ENCODE results near the gene RETREG2. TPM values are rescaled to one million over a fixed set of nuclear protein-coding genes. Genes with fewer than 3 reads are reported as not detected.

The RETREG2 gene
- total RNA-seq, 1 donor = 108 TPM

DNA sequence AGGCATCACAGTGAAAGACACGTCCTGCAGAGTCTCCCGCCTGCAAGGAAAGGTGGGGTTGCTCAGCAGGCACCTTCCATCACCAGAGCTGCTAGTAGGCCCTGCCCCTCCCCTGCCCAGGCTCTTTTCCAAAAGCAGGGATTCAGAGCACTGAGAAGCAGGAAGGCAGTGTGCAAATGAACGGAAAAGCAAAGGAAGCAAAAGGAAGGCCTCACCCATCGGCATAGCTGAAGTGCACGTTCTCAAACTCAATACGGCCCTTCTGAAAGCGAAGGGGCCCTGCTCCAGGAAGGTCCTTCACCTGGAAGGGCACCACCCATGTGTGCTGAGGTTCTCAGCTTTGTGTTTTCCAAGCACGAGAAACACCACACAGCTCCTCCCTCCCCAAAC is 34.9 kb downstream of the RETREG2 start:
- DNase-seq (ENCODE audit: low read depth in 2 of 3, low spot score in 2 of 3) = no peak

GRCh38 chr2:219213486-219214071 is 35.5 kb downstream of the RETREG2 start:
- DNase-seq (ENCODE audit: low read depth in 2 of 3, low spot score in 2 of 3) = no peak

DNA sequence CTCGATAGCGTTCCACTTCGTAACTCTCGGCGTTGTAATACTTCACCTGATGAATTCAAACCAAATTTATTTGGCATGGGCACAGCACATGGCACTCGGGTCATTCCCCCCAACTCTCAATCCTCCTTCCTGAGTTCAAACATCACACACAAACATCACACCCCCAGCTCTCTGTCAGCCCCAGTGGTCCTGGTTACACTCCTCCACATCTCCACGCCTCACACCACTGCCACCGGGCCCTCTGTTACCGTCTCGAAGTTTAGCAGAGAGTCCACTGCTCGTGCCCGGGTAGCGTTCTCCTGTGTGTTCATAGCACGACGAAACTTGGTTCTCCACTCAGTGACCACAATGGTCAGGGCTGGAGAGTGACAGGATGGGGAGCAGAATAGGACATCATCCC is 36.1 kb downstream of the RETREG2 start:
- DNase-seq (ENCODE audit: low read depth in 2 of 3, low spot score in 2 of 3) = no peak

- no peak for DNase-seq (ENCODE audit: low read depth in 2 of 3, low spot score in 2 of 3)
Observed at GRCh38 chr2:219214786-219215185, 36.7 kb downstream of the RETREG2 start.

DNA sequence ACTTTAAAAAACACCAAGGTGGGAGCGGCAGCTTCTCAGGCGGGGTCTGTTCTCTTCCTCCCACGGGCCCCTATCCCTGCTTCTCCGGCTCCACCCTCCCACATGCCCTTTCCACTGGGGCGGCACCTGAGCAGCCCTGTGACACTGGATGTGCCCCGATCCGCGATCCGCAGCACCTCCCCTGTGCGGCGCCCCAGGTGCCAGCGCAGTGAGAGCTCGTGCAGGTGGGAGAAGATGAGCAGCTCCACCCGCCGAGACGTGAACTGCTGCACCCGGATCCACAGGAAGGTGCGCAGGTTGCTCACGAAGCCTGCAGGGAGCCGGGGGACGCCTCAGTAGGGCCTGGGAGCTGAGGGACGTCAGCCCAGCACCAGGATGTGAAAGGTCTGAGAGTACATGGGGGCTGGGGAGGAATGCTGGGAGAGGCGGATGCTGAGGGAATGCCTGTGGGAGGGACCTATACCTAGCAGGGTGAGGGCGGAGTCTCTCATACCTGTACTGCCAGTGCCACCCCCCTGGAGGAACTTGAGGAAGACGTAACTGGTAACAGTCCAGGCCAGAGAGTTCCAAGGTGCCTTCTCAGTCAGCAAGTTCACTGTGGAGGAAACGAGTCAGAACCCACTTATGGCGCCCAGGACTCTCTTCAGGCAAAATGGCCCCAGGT is 37.9 kb downstream of the RETREG2 start:
- DNase-seq (ENCODE audit: low read depth in 2 of 3, low spot score in 2 of 3) = no peak

DNA sequence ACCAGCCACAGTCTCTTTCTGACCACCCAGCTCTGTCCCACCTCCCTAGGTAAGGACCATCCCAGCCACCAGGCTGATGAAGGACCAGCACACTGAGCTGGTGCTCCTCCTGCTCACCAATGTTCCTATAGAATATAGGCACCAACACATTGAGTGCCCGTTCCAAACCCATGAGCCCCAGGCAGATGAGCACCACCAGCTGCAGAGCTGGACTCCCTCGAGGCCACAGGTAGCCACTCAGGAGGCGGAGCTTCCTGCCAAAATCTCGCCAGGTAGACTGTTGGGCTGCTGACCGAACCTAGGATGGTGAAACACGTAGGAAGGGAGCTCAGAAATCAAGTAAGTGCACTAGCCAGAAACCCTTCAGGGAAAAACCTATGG is 38.5 kb downstream of the RETREG2 start:
- DNase-seq (ENCODE audit: low read depth in 2 of 3, low spot score in 2 of 3) = no peak

DNA sequence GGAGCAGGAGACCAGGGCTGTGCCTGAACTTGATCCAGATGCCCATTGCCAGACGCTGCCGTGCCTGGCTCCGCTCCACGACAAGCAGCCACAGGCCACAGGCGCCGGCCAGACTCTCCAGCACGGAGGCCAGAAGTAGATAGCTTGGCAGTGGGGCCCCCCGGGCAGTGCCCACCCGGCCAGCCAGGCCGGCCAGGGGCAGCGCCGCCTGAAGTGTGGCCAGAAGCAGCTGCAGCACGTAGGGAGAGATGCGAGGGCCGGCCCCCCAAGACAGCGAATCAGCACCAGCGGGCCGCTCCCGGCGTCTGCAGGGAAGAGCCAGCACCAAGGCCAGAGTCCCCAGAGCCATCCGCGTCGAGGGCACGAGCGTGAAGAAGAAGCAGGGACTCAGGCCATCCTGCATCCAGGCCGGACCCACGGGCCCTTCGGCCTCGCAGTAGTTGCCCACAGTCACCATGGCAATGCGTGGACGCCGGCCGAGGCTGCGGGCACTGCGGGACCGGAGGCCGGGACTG is 40.2 kb downstream of the RETREG2 start:
- DNase-seq (ENCODE audit: low read depth in 2 of 3, low spot score in 2 of 3) = peak in 2 of 3 donors; percentile 21 to 37

DNA sequence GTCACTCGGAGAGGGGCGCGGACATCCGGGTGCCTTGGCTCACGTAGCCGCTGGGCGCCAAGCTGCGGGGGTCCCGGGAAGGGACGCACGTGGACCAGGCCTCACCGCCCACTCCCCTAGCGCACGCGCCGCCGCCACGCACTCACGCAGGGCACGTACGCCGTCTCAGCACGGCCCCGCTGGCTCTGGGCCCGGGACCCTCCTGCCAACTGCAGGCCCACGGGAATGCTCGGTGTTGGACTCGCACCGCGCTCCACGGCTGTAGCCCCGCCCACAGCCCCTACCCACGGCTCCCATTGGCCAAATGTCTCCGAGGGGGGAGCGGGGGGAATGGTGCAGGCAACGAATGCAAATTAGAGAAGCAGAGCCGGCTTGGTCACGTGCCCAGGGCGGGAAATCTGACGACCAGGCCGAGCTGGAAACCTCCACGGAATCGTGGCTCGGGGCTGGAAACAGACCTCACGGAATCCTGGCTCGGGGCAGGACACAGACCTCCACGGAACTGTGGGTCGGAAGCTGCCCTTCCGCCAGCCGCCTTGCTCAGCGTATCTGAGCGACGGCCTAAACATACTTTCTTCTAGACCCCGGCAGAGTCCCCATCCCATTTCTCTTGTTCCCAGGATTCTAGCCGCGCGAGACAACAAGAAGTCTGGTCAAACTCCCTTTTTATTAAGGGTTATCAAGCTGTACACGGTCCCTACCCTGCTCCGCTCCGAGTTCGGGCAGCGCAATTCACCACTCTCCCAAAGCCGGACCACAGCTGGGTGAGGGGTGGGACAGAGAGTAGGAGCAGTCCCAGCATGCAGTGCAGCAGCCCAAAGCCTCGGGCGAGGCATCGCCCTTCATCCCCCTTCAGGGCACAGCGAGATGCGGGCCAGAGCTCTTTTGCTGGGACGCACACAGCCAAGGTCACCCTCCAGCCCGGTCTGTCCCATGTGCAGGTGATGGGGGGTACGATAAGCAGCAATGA is 40.9 kb downstream of the RETREG2 start, which contains the start of gene ABCB6:
ABCB6 (minus strand) TSS at position 227 of the 970 bp plus-strand sequence. CDS start 285 bp downstream, outside the sequence.
- DNase-seq (ENCODE audit: low read depth in 2 of 3, low spot score in 2 of 3) = peak; percentile 59 to 91 (median 87)

DNA sequence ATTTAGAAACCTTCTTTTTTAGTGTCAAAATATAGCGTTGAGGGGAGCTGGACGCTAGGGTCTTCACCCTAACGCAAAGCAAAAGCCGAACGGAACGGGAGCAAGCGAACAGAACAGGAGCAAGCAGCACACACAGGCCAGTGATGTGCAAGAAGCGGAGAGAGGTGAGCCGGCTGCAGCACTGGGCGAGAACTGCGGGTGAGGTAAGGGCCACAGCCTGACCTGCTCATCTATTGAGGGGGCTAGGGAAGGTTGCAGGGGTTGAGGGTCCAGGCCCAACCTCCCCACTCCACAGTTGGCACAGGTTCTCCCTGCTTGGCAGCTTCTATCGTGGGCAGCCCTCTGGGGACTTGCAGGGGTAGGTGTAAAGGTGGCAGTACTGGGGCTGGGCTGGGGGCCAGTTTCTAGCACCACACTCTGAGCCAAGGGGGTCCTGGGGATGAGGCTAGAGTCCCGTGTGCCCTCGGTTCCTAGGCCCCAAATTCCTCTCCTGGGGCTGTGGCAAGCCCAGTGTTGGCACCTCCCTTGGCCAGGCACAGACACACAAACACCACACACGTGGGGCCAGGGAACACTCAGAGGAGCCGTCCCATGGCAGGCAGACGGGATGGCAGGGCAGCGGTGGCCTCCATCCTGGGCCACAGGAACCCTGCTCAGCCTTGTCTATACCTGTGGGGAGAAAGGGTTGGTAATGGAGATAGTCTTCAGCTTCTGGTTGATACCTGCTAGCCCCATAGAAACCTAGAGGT is 41.9 kb downstream of the RETREG2 start:
- no peak for DNase-seq (ENCODE audit: low read depth in 2 of 3, low spot score in 2 of 3)

DNA sequence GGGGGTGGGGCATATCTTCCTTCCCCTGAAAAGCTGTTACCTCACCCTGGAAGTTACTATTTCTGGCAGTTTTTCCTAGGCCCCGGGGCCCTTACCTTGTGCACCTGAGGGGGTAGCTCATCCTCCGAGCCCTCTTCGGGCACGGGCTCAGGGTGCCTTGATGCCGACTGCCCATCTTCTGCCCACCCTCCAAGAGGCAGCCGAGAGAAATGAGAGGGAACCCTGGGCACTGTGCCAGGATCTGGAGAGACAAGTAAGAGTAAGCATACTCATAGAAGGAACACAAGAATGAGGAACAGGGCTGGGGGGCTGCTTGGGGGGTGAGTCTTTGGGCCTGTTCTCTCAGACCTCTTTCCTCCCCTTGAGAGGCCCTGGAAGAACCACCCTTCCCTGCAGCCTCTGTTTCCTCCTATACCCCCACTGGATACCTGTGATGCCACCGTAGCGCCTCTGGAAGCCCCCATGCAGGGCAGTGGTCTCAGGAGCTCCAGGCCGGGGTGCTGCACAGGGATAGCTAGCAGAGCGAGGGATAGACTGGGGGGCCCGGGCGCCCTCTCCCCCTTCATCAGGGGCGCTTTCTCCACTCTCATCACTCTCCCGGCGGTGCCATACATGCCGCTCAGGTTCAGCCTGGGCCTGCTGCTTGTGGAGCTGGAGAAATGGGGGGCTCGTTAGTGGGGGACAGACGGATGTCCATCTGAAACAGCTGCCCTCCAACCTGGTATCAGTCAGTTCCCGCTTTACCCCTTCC is 42.8 kb downstream of the RETREG2 start:
- no peak for DNase-seq (ENCODE audit: low read depth in 2 of 3, low spot score in 2 of 3)

DNA sequence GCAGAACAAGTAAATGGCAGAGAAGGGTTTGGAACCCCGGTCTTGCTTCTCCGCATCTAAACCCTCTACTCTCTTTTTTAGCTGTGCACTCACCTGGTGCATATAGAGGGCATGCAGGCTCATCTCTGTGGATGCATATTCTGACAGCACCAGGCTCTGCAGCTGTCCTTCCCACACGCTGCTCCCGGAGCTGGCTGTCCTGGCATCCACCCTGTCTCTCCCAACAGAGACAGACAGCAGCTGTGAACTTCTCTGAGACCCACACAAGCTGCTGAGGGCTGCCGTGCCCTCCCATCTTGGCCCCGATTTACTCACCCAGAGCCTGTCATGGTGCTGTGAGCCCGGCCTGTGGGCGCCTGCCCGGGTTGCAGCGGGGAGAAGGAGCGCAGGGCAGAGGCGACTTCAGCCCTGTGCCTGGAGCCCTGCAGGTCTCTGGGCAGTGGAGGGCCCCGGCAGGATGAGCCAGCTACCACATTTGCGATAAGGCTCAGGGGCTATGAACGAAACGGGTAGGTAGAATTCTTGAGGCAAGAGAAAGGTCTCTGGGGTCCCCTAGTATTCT is 44.0 kb downstream of the RETREG2 start:
- DNase-seq (ENCODE audit: low read depth in 2 of 3, low spot score in 2 of 3) = no peak

DNA sequence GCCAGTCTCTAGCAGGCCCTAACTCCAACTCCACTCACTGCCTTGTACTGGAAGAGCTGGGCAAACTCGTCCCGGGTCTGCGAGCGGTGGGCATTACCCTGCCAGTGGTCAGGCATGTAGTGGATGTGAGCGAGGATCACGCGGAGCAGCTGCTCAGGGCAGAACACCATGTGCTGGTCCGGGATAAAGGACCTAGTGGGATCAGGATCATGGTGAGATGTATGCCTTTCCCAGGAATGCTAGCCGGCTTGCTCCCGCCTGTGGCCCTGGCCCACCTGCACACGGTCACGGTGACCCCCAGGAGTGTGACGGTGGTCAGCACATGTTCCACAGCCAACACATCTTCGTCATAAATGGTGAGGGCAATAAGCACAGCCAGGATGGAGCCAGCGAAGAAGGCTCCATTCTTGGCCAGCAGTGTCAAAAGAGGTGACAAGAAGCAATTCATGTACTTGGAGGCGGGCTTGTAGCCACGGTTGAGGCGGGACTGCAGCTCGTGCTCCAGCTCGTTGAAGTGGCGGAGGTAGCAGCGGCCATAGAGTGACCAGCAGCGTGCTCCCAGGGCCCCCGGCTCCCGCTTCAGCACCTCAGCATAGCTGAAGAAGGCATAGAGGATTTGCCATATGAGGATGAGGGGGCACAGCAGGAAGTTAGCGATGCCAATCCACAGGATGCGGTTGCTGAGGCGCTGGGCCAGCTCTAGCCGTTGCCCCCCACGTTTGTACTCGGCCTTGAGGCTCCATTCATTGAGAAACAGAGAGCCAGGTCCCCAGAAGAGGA is 45.9 kb downstream of the RETREG2 start:
- no peak for DNase-seq (ENCODE audit: low read depth in 2 of 3, low spot score in 2 of 3)

GRCh38 chr2:219225350-219225749 is 47.3 kb downstream of the RETREG2 start:
- no peak for DNase-seq (ENCODE audit: low read depth in 2 of 3, low spot score in 2 of 3)

DNA sequence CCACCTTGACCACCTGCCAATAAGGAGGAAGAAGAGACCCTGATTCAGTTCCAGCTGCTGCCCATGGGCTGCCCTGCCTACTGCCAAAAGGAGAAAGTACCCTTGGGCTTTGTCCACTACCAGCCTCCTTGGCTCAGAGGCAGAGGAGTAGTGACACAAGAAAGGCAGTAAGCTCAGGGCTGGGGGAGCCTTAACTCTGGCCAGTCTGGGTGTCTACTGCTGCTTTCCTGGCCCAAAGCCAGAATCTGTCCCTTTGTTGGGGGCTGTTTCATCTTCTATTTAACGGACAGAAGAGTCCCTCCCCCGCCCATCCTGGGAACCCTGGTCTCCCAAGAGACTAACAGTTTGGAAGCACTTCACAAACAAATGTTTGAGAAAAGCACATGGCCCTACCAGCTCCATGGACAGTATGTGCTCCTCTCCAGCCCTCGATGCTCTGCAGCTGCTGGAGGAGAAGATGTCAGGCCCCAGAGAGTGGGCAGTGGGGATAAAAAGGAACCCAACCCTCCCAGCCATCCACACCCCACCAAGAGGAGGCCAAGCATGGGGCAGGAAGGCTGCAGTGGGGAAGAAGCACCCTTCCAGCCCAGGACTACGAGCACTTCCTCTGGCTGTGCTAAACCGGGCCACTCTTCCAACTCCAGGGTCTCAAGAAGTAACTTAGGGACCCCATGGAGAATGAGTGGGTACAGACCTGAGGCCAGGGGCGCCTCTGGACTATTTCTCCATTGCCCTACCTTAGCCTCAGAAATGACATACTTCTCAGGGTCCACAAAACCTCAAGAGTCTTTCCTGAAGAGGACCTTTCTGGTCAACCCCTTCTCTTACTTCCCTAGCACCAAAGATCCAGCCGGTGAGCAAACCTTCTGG is 50.2 kb downstream of the RETREG2 start:
- no peak for DNase-seq (ENCODE audit: low read depth in 2 of 3, low spot score in 2 of 3)

- no peak for DNase-seq (ENCODE audit: low read depth in 2 of 3, low spot score in 2 of 3)
Observed at GRCh38 chr2:219228911-219229304, 50.8 kb downstream of the RETREG2 start.

DNA sequence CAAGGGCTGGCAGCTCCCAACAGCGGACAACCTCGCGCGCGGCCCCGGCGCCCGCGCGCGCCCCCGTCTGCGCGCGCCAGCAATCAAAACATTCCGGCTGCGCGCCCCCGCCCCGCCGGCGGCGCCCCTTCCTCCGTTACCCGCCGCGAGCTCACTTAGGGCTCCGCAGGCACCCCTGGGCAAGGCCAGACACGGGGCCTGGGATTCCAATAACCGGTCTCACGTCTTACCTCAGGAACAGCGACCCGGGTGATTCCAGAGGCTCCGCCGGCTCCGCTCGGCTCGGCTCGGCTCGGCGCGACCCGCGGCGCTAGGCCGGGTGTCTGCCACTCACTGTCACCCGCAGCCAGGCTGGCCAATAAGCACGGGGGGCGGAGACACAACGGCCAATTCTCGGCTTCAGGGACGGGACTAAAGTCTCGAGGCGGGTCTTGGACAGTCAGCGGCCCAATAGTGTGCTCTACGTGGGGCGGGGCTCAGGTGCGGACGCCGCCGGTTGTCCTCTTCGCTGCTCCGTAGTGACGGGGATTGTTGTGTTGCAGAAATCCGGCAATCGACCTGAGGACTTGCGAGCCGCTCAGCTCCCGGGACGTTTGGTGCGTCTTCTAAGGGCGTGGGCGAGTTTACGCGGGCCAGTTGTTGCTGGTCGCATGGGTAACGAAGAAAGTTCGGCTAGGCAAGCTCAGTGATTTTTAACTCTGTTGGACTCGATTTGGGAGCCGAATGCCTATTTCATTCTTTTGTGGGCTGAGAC is 51.4 kb downstream of the RETREG2 start, which contains the start of the genes ANKZF1 and ATG9A:
ANKZF1 (plus strand) TSS at position 502 of the 754 bp plus-strand sequence. CDS start 452 bp downstream, outside the sequence.
ATG9A (minus strand) TSS at position 332 of the 754 bp plus-strand sequence. CDS start 1,612 bp downstream, outside the sequence.
- peak; percentile 86 to 99 (median 98) for DNase-seq (ENCODE audit: low read depth in 2 of 3, low spot score in 2 of 3)

Data from hematopoietic multipotent progenitor cell (in vitro differentiated cells).